ENCODE data around the gene SIRPD.
"Not testable (repeated sequence)": the region's sequence is repeated elsewhere in the genome, so short reads cannot be mapped to it uniquely, and the experiment has no call there.

The SIRPD gene

DNA sequence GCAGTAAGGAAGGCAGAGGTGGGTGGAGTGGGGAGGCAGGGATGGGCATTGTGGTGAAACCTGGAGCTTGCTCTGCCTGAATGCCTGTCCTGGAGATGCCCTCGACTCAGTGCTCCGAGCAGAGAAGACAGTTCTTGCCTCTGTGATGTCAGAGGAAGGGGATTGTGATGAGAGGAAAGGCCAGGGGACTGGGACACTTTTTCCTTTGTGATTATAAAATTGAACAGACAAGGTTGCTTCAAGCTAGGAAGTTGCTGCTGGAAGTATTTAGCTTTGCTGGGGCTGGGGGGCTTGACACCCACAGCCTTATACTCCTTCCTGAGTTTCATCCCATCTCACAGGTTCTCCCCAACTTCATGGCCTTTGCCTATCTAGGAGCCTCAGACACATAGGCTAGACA is at the start of gene SIRPD:
Gene SIRPD (minus strand): TSS at position 101 of the 400 bp plus-strand sequence. CDS start 52 bp downstream, at position 49.
- DNase-seq (ENCODE audit: low read depth in 2 of 2) = no peak

DNA sequence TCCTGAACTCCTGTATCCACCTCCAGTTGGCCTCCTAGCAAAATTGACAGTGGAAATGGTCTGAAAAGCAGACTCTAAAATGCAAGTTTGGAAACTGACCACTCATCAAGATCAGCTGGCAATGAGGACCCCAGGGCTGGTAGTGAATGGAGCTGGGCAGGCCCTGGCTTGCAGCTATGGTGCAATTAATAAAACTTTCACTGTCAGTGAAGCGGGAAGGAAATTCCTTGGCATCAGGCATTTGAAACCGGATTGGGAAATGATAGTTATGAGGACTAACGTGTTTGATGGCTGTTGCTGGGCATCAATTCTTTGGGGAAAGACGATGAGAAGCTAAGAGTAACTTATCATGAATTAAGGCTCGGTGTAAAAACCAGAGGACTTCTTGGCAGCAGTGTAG is 43.2 kb upstream of the SIRPD start:
- DNase-seq (ENCODE audit: low read depth in 2 of 2) = no peak

GRCh38 chr20:1595333-1595732 is 37.8 kb upstream of the SIRPD start:
- no peak for DNase-seq (ENCODE audit: low read depth in 2 of 2)

- DNase-seq (ENCODE audit: low read depth in 2 of 2) = no peak
Measured at GRCh38 chr20:1588533-1589460, 31.3 kb upstream of the SIRPD start.

DNA sequence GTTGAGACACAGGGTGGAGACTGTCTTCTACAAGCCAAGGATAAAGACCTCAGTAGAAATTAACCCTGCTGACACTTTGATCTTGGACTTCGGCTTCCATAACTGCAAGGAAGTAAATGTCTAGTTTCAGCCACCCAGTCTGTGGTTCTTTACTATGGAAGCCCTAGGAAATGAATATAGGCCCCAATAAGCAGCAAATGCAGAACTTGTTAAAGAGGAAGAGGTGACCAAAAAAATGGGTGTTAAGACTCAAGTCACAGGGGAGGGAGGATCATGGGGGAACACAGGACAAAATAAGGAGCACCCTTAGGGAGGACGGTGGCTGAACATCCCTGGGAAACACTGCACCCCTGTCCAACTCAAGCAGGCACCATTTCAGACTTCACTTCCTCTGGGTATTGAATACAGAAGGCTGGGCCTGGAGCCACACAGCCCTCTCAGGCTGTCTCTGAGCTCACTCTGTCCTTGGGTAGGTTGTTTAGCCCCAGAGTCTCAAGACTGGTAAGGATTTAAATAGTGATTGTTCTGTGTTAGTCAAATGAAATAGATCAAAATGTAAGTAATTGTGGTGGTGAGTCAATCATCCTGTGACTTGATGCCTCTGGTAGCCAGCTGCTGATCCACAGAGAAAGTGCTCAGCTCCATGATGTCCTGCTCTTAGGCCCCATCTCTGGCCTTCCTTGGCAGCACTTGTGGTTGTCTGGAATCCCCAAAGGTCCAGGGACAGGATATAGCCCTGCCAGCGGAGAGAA is 30.5 kb upstream of the SIRPD start:
- no peak for DNase-seq (ENCODE audit: low read depth in 2 of 2)

DNA sequence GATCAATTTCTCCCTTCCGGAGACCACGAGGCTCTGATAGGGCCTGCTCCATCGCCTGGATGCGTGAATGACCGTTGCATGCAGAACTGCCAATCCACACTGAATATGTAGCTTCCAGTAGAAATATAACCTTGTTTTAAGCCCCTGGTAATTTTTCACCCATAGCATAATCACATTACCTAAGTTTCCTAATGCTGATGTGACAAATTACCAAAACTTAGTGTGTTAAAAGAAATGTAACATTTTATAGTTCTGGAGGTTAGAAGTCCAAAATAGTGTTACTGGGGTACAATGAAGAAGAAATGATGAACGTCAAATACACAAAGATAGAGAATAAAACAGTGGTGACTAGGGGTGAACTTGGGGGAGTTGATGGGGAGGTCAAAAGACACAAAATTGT is 22.0 kb upstream of the SIRPD start:
- no peak for DNase-seq (ENCODE audit: low read depth in 2 of 2)

DNA sequence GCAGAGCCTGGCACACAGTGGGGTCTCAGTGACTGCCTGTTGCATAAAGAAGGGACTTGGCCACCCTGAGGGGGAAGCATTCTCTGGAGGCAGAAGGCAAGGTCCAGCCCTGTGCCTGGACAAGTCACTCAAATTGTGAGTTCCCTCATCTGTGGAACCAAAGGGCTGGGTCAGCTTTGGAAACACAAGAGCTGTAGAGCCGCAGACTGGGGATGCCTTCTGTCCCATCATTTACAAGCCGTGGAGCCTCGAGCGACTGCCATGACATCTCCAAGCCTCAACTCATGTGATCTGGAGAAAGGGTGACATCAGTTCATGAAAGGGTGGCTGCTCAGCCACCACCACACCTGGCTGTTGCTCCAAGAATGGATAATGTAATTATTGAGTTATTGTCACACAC is 20.4 kb upstream of the SIRPD start:
- DNase-seq (ENCODE audit: low read depth in 2 of 2) = no peak

DNA sequence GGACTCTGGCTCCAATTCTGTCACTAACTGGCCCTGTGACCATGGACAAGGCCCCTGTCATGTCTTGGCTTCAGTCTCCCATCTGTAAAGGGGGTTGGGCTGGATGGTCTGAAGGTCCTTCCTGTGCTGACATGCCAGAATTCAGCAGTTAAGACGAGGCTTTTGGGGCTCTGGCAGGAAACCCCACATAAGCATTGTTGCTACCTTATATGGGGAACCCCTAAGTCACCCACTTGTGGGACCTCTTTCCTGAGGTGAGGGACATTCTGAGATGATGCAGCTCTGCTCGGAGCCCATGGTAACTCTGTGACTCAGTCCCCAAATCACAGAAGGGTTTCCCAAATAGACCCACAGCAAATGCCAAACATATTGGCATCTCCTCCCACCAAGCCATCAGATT is 19.8 kb upstream of the SIRPD start:
- DNase-seq (ENCODE audit: low read depth in 2 of 2) = not testable (repeated sequence)

DNA sequence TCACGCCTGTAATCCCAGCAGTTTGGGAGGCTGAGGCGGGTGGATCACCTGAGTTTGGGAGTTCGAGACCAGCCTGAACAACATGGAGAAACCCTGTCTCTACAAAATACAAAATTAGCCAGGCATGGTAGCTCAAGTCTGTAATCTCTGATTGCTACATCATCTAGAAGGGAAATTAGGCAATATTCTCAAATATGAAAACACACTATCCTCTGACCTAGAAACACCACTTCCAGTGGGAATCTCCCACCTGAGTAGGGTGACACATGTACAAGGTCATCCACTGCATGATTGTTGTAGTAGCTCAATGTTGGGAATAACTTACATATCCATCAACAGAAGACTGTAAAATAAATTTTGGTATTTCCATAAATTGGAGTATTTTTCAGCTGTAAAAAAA is 19.1 kb upstream of the SIRPD start:
- DNase-seq (ENCODE audit: low read depth in 2 of 2) = no peak

- DNase-seq (ENCODE audit: low read depth in 2 of 2) = not testable (repeated sequence)
Measured at GRCh38 chr20:1576003-1576402, 18.5 kb upstream of the SIRPD start.

GRCh38 chr20:1571583-1571982 is 14.1 kb upstream of the SIRPD start:
- DNase-seq (ENCODE audit: low read depth in 2 of 2) = not testable (repeated sequence)

GRCh38 chr20:1569415-1569881 is 11.9 kb upstream of the SIRPD start:
- no peak for DNase-seq (ENCODE audit: low read depth in 2 of 2)

- DNase-seq (ENCODE audit: low read depth in 2 of 2) = no peak
Measured at GRCh38 chr20:1568163-1568490, 10.6 kb upstream of the SIRPD start.

GRCh38 chr20:1567392-1568162 is 10.1 kb upstream of the SIRPD start:
- no peak for DNase-seq (ENCODE audit: low read depth in 2 of 2)

DNA sequence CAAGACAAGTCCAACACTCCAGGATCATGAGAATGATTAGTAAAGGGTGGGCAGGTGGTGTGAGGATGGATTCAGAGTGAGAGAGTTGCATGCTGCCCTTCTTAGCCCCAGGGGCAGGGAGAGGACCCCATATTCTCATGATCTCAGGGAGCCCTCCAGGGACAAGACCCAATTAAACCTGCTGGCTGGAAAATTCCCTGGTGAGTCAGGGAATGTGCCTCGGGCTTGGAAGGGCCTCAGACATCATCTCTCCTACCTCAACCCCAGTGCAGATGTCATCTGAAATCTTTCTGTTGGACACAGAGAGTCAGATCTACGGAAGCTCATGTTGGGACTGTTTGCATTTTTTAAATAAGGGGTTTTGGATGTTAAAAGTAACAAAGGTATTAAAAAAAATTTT is 9.2 kb upstream of the SIRPD start:
- no peak for DNase-seq (ENCODE audit: low read depth in 2 of 2)

DNA sequence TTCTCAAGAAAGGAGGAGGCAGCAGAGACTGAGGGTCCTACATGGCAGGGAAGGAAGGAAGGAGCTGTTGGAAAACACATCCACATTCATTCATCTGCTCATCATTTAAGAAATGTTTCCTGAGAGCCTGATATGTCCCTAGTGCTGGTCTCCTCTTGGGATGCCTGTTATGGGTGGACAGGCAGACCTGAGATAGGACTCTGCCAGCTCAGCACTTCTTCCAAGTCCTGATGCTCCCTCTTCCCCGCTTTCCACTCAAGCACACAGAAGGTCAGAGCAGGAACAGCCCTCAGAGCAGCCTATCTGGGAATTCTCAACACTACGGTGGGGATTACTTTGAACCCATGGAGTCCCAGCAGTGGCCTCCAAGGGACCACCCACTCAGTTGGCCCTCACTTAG is 8.0 kb upstream of the SIRPD start:
- DNase-seq (ENCODE audit: low read depth in 2 of 2) = no peak

DNA sequence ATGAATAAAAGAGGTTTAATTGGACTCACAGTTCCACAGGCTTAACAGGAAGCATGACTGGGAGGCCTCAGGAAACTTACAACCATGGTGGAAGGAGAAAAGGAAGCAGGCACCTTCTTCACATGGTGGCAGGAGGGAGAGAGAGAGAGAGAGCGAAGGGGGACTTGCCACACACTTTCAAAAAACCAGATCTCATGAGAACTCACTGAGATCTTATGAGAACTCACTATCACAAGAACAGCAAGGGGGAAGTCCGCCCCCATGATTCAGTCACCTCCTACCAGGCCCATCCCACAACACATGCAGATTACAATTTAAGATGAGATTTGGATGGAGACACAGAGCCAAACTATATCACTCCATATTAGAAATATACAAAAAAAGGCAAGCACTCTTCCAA is 6.1 kb upstream of the SIRPD start:
- no peak for DNase-seq (ENCODE audit: low read depth in 2 of 2)

GRCh38 chr20:1562622-1563021 is 5.1 kb upstream of the SIRPD start:
- no peak for DNase-seq (ENCODE audit: low read depth in 2 of 2)

GRCh38 chr20:1561350-1561749 is 3.8 kb upstream of the SIRPD start:
- DNase-seq (ENCODE audit: low read depth in 2 of 2) = no peak

DNA sequence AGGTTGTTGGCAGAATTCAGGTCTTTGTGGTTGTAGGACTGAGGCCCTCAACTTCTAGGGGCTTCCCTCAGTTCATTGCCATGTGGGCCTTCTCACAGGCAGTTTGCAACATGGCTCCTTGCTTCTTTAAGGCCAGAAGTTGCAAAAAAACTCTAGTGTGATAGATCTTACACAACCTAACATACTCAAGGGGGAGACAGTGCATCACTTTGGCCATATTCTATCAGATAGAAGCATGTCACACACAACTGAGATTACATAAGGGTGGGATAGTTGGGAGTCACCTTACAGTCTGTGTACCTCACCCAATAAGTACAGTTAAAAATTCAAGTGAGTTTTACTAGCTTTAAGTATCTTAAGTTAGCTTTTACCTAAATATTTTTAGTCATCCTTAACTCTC is 1.6 kb downstream of the SIRPD start:
- no peak for DNase-seq (ENCODE audit: low read depth in 2 of 2)

DNA sequence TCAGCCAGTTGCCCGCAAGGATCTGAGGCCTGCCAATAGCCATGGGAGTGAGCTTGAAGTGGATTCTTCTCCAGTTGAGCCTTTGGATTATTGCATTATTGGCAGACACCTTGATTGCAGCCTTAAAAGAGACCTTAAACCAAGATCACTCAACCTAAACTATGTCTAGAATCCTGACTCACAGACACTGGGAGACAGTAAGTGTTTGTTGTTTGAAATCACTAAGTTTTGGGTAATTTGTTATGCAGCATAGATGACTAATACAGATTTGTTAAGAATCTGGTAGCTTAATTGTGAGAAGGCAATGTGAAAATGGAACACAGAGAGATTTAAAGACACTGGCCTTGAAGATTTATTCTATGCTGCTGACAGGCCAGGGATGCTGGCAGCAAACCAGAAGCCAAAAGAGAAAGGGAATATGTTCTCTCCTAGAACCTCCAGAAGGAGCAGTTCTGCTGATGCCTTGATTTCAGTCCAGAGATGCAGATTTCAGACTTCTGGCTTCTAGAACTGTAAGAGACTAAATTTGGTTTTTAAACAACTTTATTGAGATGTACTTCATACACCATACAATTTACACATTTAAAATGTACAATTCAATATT is 17.6 kb downstream of the SIRPD start:
- no peak for DNase-seq (ENCODE audit: low read depth in 2 of 2)

DNA sequence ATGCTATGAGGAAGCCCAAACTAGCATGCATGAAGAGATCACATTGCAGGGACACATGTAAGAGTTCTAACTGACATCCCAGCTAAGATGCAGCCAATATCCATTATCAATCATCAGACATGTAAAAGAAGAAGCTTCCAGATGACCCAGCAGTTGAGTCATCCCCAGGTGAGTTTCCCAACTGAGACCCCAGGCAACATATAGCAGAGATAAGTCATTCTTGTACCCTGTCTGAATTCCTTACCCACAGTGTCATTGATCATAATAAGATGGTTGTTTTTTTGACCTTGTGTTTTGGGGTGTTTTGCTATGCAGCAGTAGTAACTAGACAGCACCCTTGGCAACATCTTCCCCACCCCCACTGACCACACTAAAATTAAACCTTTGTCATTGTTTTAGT is 18.9 kb downstream of the SIRPD start:
- no peak for DNase-seq (ENCODE audit: low read depth in 2 of 2)
